Stimulated activated CD4-positive, alpha-beta T cell treated with anti-CD3 and anti-CD28 coated beads, Interleukin-2, amount 100 ng/mL, for 48 hours (primary cell): ENCODE results near the gene CD248.
"Not testable (repeated sequence)": the region's sequence is repeated elsewhere in the genome, so short reads cannot be mapped to it uniquely, and the experiment has no call there.

Experiments used
- DNase-seq, 2 donors: peaks; one replicate each; pipeline ENCODE4 v3.0.0-alpha.2; 2020

Gene CD248

GRCh38 chr11:66311965-66312548, 4.8 kb downstream of the CD248 start:
- peak; percentile 77 to 97 for DNase-seq

GRCh38 chr11:66311470-66311964, 5.3 kb downstream of the CD248 start:
- DNase-seq, result no peak

- not testable (repeated sequence) for DNase-seq
These were observed 5.9 kb downstream of the CD248 start for GRCh38 chr11:66310803-66311440.

- DNase-seq, result no peak
These were observed 6.5 kb downstream of the CD248 start for GRCh38 chr11:66310324-66310723.

- DNase-seq, result no peak
These were observed 7.4 kb downstream of the CD248 start for GRCh38 chr11:66309475-66309874.

GRCh38 chr11:66302656-66303055, 14.2 kb downstream of the CD248 start:
- no peak for DNase-seq

- DNase-seq, result no peak
These were observed 17.7 kb downstream of the CD248 start for GRCh38 chr11:66299186-66299585.

- DNase-seq, result no peak
These were observed 19.2 kb downstream of the CD248 start for GRCh38 chr11:66297610-66298009.

- no peak for DNase-seq
These were observed 21.9 kb downstream of the CD248 start for GRCh38 chr11:66294626-66295620.

GRCh38 chr11:66293777-66294625, 22.8 kb downstream of the CD248 start:
- no peak for DNase-seq

- DNase-seq, result no peak
These were observed 23.5 kb downstream of the CD248 start for GRCh38 chr11:66293352-66293751.

GRCh38 chr11:66292543-66293332, 24.1 kb downstream of the CD248 start:
- DNase-seq, result no peak

GRCh38 chr11:66291706-66292542, 24.9 kb downstream of the CD248 start, which contains the start of gene TMEM151A:
TSS of gene TMEM151A (plus strand) at chr11:66291894. CDS start at chr11:66292014, 120 bp downstream.
- DNase-seq, result peak in 1 of 2 donors; percentile 29

GRCh38 chr11:66291303-66291705, 25.5 kb downstream of the CD248 start:
- DNase-seq, result no peak

- DNase-seq, result no peak
These were observed 26.6 kb downstream of the CD248 start for GRCh38 chr11:66290330-66290621.

GRCh38 chr11:66289548-66290329, 27.1 kb downstream of the CD248 start:
- peak; percentile 78 to 79 for DNase-seq

GRCh38 chr11:66288671-66289547, 27.9 kb downstream of the CD248 start, which contains the start of gene YIF1A:
TSS of gene YIF1A (minus strand) at chr11:66289143. CDS start at chr11:66288985, 158 bp downstream.
- peak; percentile 94 to 95 for DNase-seq

GRCh38 chr11:66287889-66288670, 28.8 kb downstream of the CD248 start:
- no peak for DNase-seq
